Fibroblast of peridontal ligament (primary cell): ENCODE measurements around the gene ZFP36L1.

Experiments
- DNase-seq: peaks from one replicate; pipeline ENCODE4 v3.0.0-alpha.2; 2010; ENCODE audit errors: extremely low read depth

ZFP36L1 gene

GRCh38 chr14:68816183-68816942, 23.5 kb upstream of the ZFP36L1 start:
- peak; percentile 87 for DNase-seq

DNA sequence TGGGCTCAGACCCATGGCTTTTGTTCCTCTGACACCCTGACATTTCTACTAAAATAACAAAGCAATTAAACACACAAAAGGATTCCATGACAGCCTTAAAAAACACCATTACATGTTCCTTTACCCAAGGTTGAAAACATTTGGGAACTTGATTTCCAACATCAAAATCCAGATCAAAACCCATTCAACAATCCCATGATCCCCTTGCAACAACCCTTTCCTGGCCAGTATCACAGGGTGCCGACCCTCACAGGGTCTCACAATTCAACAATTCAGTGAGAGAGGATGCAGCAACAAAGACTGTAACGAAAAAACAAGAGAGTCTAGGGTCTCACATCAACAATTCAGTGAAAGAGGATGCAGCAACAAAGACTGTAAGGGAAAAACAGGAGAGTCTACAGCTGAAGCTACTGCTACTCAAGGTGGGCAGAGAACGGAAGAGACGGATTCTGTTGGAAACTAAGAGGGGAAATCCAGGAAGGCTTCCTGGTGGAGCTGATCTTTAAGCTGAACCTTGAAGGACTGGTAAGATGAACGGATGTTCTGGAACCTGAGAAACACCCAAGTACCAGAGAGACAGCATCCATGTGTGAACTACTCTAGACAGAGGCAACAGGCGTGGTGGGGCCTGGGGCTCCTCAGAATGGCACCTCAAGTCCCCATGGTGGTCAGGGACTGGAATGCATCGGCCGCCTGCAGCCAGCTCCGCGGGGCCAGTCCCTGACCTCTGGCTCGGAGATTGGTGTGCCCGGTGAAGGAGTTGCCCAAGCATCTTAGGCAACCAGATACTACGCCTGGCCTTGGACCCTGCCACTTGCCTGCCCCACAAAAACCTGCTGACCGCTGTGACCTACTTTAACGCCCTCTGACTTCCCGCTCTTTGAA, 22.7 kb upstream of the ZFP36L1 start:
- DNase-seq, result no peak

DNA sequence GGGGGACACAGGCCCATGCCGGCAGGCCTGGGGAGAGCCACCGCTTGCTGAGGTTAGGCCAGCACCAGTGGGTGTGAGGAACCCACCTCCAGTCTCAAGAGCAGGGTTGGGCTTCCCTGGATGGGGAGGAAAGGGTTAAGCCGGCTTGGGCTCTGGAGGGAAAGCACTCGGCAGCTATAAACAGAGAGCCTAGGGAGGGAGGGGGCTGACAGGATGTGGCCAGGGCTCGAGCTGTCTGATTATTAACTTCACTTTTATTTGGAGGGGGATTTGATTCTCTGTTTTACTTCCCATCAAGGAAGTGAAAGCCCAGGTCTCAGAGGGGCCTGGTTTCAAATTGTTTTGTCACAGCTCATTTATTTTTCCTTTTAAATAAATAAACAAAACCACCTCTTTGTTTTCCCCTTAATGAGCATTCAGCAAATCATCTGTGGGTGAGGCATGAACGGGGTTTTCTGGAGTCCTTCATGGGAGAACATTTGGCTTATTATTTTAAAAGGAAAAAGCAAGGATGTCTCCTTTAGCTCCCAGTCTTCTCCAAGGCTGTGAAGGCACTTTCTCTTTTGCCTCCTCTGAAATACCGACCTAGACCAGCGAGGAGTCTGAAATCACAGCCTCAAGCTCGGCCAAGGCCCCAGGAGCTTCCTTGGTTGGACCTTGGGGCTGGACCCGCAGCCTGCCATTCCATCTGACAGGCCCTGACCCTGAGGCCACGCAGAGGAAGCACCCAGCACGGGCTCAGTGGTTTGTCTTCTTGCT, 21.9 kb upstream of the ZFP36L1 start:
- peak; percentile 67 for DNase-seq

GRCh38 chr14:68814238-68814538, 21.3 kb upstream of the ZFP36L1 start:
- DNase-seq, result no peak

GRCh38 chr14:68813318-68813838, 20.5 kb upstream of the ZFP36L1 start:
- DNase-seq, result no peak

- no peak for DNase-seq
Observed at GRCh38 chr14:68811171-68811570, 18.3 kb upstream of the ZFP36L1 start.

- DNase-seq, result no peak
Observed at GRCh38 chr14:68810173-68811153, 17.6 kb upstream of the ZFP36L1 start.

GRCh38 chr14:68809524-68809923, 16.7 kb upstream of the ZFP36L1 start:
- DNase-seq, result no peak

GRCh38 chr14:68808696-68809480, 16.0 kb upstream of the ZFP36L1 start:
- DNase-seq, result no peak

DNA sequence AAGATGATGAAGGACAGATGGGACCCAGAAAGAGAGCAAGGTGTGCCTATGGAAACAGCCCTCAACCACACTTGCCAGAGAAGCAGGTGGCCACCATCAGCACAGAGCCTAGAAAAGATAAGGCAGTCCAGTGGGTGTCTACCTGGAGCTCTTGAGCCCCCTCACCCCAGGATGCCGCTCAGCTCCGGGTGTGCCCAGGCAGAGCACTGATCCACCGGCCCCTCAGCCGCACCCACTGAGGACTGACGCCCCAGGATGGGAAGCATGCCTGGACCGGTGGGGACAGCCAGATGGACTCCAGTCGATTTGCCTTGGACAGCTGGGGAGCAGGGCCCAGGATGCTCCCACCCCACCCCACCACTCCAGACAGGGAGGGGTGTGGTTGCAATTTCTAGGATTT, 15.1 kb upstream of the ZFP36L1 start:
- no peak for DNase-seq

DNA sequence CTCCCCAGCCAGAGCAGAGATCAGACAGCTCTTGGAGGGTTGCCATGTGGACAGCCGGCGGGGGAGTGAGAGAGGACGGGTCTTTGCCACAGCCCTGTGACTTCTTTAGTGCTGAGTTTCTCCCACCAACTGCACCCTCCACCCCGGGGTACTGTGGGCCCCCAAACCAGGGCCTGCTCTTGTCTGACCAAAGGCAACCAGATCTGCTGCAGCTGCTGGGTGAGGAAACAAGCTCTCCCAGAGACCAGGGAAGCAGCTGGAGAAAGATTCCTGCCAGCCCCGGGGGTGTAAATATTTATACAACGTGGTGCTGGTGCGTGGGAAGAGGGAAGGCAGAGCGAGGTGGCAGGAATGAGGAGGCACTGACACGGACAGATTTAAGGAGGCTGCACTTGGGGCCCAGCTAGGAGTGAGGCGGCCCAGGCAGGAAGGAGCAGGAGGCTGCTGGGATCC, 14.3 kb upstream of the ZFP36L1 start:
- DNase-seq, result peak; percentile 92

DNA sequence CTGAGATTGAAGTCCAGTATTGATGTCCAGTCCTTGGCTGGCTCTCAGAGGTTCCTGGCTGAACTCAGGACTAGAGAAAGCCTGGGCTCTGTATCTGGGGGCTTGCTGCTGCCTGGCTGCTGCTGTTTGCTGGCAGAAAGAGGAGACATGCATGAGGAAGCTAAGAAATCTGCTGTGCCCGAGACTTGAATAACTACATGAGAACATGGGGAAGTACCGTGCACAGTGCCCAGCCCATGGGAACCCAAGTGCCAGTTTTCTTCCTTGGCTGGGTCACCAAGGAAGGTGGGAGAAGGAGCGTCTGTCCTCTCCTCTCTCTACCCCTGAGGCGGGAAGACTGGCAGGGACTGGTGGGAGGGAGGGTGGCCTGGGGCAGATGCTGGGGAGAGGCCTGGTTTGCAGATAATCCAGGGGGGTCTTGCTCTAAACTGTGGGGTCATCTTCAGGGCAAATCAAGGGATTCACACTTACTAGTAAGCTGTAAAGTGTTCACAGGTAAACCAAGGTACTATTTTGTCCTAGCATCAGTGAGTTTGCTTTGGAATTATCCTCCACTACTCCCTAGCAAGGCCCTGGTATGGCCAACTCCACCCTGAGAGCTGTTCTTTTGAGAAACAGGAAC, 13.8 kb upstream of the ZFP36L1 start:
- DNase-seq, result no peak

DNA sequence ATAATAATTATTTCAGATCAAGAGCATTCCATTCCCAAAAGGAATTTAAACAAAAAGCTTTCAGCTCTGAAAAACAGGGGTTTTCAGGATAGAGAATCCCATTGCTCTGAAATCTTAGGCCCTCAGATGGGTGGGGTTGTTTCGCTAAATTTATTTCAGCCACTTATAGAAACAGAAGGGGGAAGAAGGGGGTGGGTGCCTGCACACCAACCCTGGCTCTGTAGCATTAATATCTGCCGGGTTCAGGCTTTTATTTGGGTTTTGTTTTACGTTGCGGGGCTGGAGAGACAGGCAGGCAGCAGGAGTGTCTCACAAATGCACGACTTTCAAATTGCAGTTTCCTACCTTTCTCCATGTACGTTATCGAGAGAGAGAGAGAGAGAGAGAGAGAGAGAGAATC, 12.5 kb upstream of the ZFP36L1 start:
- no peak for DNase-seq

DNA sequence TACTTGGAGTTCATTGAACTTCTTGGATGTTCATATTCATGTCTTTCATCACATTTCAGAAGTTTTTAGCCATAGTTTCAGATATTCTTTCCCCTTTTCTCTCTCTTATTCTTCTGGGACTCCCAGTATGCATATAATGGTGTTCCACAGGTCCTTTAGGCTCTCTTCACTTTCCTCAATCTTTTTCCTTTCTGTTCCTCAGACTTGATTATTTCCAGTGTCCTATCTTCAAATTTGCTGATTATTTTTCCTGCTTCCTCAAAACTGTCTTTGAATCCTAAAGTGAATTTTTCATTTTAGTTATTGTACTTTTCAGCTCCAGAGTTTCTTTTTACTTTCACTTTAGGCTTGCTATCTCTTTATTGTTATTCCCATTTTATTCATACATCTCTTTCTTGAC, 8.8 kb upstream of the ZFP36L1 start:
- DNase-seq, result no peak

- no peak for DNase-seq
Observed at GRCh38 chr14:68800953-68801352, 8.1 kb upstream of the ZFP36L1 start.

GRCh38 chr14:68800390-68800789, 7.5 kb upstream of the ZFP36L1 start:
- peak; percentile 76 for DNase-seq

DNA sequence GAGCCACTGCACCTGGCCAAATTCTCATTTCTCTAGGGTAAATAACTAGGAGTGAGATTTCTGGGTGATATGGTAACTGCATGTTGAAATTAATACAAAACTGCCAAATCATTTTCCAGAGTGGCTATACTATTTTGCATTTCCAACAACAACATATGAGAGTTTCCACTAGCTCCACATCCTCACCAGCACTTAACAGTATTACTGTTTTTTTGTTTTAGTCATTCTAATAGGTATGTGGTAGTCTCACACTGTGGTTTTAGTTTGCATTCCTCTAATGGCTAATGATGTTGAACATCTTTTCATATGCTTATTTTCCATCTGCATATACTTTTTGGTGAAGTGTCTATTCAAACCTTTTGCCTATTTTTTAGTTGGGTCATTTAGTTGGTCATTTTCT, 5.8 kb upstream of the ZFP36L1 start:
- no peak for DNase-seq

DNA sequence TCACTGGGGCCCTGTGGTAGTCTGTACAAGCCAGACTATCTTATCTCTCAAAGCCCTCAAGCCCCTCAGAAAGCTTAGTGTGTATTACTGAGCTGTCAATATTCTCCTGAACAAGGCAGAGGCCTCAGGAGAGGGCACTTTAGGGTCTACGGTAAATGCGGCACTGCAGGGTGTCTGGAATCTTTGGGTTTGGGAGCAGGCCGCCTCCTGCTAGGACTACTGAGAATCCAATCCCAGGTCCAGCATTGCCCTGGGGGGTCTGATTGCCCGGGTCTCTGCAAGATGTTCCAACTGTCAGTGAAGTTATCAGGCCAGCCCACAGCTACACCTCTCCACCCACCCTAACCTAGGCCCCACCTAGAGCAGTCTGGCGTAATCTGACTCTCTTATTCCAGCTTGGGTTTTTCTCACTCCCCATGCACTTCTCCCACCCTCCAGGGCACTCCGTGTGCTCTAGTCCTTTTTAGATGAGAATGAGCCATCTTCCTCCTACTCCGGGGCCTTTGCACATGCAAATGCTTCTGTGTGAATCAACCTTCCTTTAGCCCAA, 4.3 kb upstream of the ZFP36L1 start:
- no peak for DNase-seq

GRCh38 chr14:68796418-68797101, 3.7 kb upstream of the ZFP36L1 start:
- DNase-seq, result peak; percentile 57
